HepG2 (cell line): ENCODE data around the gene ABCG1. TPM values are rescaled to one million over a fixed set of nuclear protein-coding genes. Genes with fewer than 3 reads are reported as not detected.
"Not testable (repeated sequence)": the region's sequence is repeated elsewhere in the genome, so short reads cannot be mapped to it uniquely, and the experiment has no call there.

Source experiments
- ATAC-seq: fragments of 200-7000 bp; cut with Tn5 transposase; 3 replicates; pipeline ENCODE4 v1.9.1; 2020; ENCODE audit warnings: mild to moderate bottlenecking, moderate library complexity
- BruUV-seq: library from RNA; stranded (reverse); fragments of 400-500 nt; replicated peaks from 2 replicates; lab custom pipeline; 2021; lab: Mats Ljungman, UMichigan
- CTCF ChIA-PET: fragments of 300-600 bp; formaldehyde crosslinking; extraction: SDS; loops from one replicate; lab custom pipeline; 2021; ENCODE audit warnings: low total read pairs, inconsistent platforms, low intra/inter-chr PET ratio; lab: Yijun Ruan, JAX
- POLR2A ChIA-PET: fragments of 350-600 bp; sonication (Branson Sonifier 250); formaldehyde crosslinking; loops from one replicate; lab custom pipeline; 2020; ENCODE audit warnings: antibody characterized with exemption, inconsistent platforms; lab: Yijun Ruan, JAX
- DNase-seq: peaks from one replicate; pipeline ENCODE4 v3.0.0-alpha.2; 2015; ENCODE audit warnings: low spot score
- FAIRE-seq: peaks from 3 replicates; lab custom pipeline; 2011; peaks lifted over from hg19 to GRCh38; lab: Jason Lieb, UNC
- H2AFZ ChIP-seq: one replicate; pipeline ENCODE4 v1.6.1; 2011; ENCODE audit warnings: low read length, inconsistent platforms
- H3K27ac ChIP-seq: fragments of 300-600 bp; 3 replicates; pipeline ENCODE4 v1.8.0; 2011; ENCODE audit warnings: mixed run types, mild to moderate bottlenecking, mixed read lengths, low read length, inconsistent platforms; ENCODE audit not compliant: insufficient read depth; ENCODE audit errors: extremely low read length
- H3K27me3 ChIP-seq, 2 experiments: fragments of 200-600 bp in 1 of 2; 2 replicates in 1 of 2; 3 replicates in 1 of 2; pipeline versions ENCODE4 v1.6.0 to v1.8.0; 2011; ENCODE audit warnings: low read length in 2 of 2, mild to moderate bottlenecking in 2 of 2, moderate library complexity in 2 of 2, inconsistent platforms in 1 of 2; ENCODE audit not compliant: insufficient read depth in 2 of 2, control insufficient read depth in 1 of 2
- H3K36me3 ChIP-seq, 2 experiments: fragments of 200-600 bp in 1 of 2; replicated peaks in 1 of 2; 2 replicates in 1 of 2; 3 replicates in 1 of 2; pipeline versions ENCODE4 v1.5.1 to v1.8.0; 2011; ENCODE audit warnings: low read length in 2 of 2, inconsistent platforms in 1 of 2; ENCODE audit not compliant: insufficient read depth in 2 of 2, control insufficient read depth in 1 of 2
- H3K4me1 ChIP-seq: 2 replicates; pipeline ENCODE4 v1.5.1; 2012; ENCODE audit warnings: low read length, inconsistent platforms; ENCODE audit not compliant: insufficient read depth
- H3K4me2 ChIP-seq: 2 replicates; pipeline ENCODE4 v1.6.0; 2011; ENCODE audit warnings: low read depth, low read length, inconsistent platforms
- H3K4me3 ChIP-seq, 3 experiments: fragments of 200-600 bp in 1 of 3; sonication (generic), shearing (Covaris generic) in 1 of 3; replicated peaks in 1 of 3; 2 replicates each; pipeline ENCODE4 v1.5.1; 2011 to 2016; ENCODE audit warnings: low read length in 3 of 3, inconsistent platforms in 2 of 3, low read depth in 2 of 3, mild to moderate bottlenecking in 2 of 3, control low read depth in 1 of 3, mixed read lengths in 1 of 3; ENCODE audit not compliant: insufficient read depth in 1 of 3
- H3K79me2 ChIP-seq: one replicate; pipeline ENCODE4 v1.6.1; 2011; ENCODE audit warnings: low read length, inconsistent platforms; ENCODE audit not compliant: insufficient read depth
- H3K9ac ChIP-seq: 2 replicates; pipeline ENCODE4 v1.6.0; 2011; ENCODE audit warnings: mild to moderate bottlenecking, low read depth, low read length, inconsistent platforms; ENCODE audit not compliant: insufficient read depth
- H3K9me3 ChIP-seq: 2 replicates; pipeline ENCODE4 v1.5.1; 2012; ENCODE audit warnings: mild to moderate bottlenecking, low read length
- H4K20me1 ChIP-seq: 2 replicates; pipeline ENCODE4 v1.6.0; 2011; ENCODE audit warnings: inconsistent platforms, mild to moderate bottlenecking, low read length, moderate library complexity; ENCODE audit not compliant: insufficient read depth
- ATF3 ChIP-seq: sonication (generic); formaldehyde crosslinking; IDR thresholded peaks from 2 replicates; pipeline ENCODE4 v1.4.0; 2020; ENCODE audit warnings: missing genetic modification reagents
- CHCHD3 ChIP-seq: sonication (generic); formaldehyde crosslinking; IDR thresholded peaks from 2 replicates; pipeline ENCODE4 v1.8.0; 2022; ENCODE audit warnings: mild to moderate bottlenecking, missing genetic modification reagents, moderate library complexity
- HNRNPL ChIP-seq: fragments of 200-400 bp; formaldehyde crosslinking; IDR thresholded peaks from 2 replicates; pipeline ENCODE4 v1.6.1; 2017; ENCODE audit warnings: mild to moderate bottlenecking, low read depth, low read length
- NFIC ChIP-seq: IDR thresholded peaks from 2 replicates; pipeline ENCODE4 v1.6.1; 2012; ENCODE audit warnings: mild to moderate bottlenecking, low read length, inconsistent platforms
- TCF12 ChIP-seq, 2 experiments: fragments of 450-650 bp in 1 of 2; sonication (generic) in 1 of 2; formaldehyde crosslinking in 1 of 2; IDR thresholded peaks; 2 replicates each; pipeline versions ENCODE4 v1.6.1 to v1.8.0; 2017 to 2022; ENCODE audit warnings: antibody characterized with exemption in 1 of 2, mild to moderate bottlenecking in 1 of 2, missing genetic modification reagents in 1 of 2, moderate library complexity in 1 of 2
- WGBS: methylation state at CpG from one replicate; pipeline ENCODE4 v1.1.6; 2017; ENCODE audit warnings: low lambda C conversion rate; 5-methylcytosine and 5-hydroxymethylcytosine counted together
- in situ Hi-C: cut with HindIII; loops from 2 replicates; pipeline ENCODE4 v1.10.0; 2017; ENCODE audit warnings: low pct_unique_long_range_greater_than_20kb; ENCODE audit not compliant: extremely low pct_ligation_motif_present
- intact Hi-C: fragments of 100-400 bp; cut with micrococcal nuclease; formaldehyde crosslinking; loops from one replicate; pipeline ENCODE4 v1.10.0; 2022; ENCODE audit not compliant: unreplicated experiment
- polyA plus RNA-seq, 8 experiments: library from polyadenylated mRNA; depleted of rRNA in 3 of 8; stranded (reverse) in 7 of 8; unstranded in 1 of 8; fragments of >200 nt; fragmentation: Illumina TruSeq in 4 of 8; extraction: Trizol in 4 of 8; gene quantifications; 2 replicates each; pipeline versions ENCODE4 v1.2.1 to v1.2.3, GENCODE V29; 2011 to 2016; ENCODE audit warnings: low read depth in 4 of 8, missing spikeins in 1 of 8, mixed read lengths in 1 of 8; ENCODE audit not compliant: insufficient read depth in 1 of 8
- total RNA-seq, 5 experiments: library from RNA; depleted of rRNA; stranded (reverse); fragments of >200 nt; fragmentation: Illumina TruSeq; extraction: Trizol; gene quantifications; 2 replicates each; pipeline ENCODE4 v1.2.3, GENCODE V29; 2016; ENCODE audit warnings: low read depth in 1 of 5
- TF ChIP-seq, protein P1 (sequence below): sonication (generic); formaldehyde crosslinking; IDR thresholded peaks from 2 replicates; pipeline ENCODE4 v1.5.0; 2020; ENCODE audit warnings: missing genetic modification reagents
- TF ChIP-seq, protein P2 (sequence below): sonication (generic); formaldehyde crosslinking; IDR thresholded peaks from 2 replicates; pipeline ENCODE4 v1.9.0; 2021; ENCODE audit warnings: mild to moderate bottlenecking, missing genetic modification reagents

Gene ABCG1
- total and polyA plus RNA-seq, 2 of the 13 experiments (the other 11 are each of a cell fraction or from before 2014, with no cell fraction given), result 0.04 TPM; not detected in 1

DNA sequence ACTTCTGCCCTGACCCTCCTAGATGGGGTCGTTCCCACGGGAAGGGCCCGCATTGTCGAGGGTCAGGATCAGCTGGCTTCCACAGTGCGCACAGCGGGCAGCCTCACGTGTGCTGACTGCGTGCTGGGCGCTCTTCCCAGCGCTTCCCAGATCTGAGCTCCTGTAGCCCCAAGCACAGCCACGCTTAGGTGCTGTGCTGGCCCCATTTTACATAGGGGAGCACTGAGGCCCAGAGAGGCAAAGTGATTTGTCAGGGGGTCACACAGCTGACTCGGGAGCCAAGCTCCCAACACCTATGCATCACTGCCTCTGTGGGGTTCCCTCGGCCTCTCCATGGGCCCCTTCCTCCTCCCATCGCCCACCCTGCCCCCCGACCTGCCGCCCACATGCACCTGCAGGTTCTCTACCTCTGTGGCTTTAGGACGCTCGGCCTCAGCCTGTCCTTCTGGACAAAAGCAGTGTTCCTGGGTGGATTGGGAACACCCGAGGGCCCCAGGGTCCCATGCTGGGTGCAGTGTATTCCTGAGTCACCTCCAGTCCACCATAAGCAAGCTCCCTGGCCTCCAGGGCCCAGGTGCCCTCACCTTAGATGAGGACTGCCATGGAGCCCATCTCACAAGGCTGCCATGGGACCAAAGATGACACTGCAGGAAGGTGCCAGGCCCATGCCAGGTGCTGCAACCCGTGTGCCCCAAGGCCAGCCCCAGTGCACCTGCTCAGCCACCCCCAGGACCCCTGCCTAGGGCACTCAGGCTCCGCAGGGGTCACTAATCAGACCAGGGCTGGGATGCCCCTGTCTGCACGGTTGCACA is 73.0 kb downstream of the ABCG1 start (continued):
- TF ChIP-seq TCF12 (IDR thresholded peaks at IDR 0.05), result no peak
- TF ChIP-seq TCF12 (CRISPR knock-in tag; IDR thresholded peaks at IDR 0.05), result no peak
- TF ChIP-seq ATF3 (CRISPR knock-in tag), result no peak
- TF ChIP-seq HNRNPL, result 0 out of 2 replicates have a peak, but pooled peaks have one; percentile 60
- TF ChIP-seq CHCHD3, result no peak
- TF ChIP-seq, protein P1, sequence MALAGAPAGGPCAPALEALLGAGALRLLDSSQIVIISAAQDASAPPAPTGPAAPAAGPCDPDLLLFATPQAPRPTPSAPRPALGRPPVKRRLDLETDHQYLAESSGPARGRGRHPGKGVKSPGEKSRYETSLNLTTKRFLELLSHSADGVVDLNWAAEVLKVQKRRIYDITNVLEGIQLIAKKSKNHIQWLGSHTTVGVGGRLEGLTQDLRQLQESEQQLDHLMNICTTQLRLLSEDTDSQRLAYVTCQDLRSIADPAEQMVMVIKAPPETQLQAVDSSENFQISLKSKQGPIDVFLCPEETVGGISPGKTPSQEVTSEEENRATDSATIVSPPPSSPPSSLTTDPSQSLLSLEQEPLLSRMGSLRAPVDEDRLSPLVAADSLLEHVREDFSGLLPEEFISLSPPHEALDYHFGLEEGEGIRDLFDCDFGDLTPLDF (CRISPR knock-in tag), result no peak
- no peak for TF ChIP-seq NFIC

DNA sequence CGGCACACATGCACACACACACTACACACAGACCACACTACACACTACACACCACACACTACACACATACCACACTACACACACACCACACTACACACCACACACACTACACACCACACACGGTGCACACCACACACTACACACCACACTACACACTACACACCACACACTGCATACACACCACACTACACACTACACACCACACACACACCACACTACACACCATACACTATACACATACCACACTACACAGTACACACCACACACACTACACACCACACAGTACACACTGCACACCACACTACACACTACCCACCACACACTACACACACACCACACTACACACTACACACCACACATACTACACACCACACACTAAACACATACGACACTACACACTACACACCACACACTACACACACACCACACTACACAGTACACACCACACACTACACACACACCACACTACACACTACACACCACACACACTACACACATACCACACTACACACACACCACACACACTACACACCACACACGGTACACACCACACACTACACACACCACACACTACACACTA is 73.7 kb downstream of the ABCG1 start:
- FAIRE-seq, result peak; percentile 96
- H3K9me3 ChIP-seq, CTCF ChIA-PET, H3K4me2 ChIP-seq, H3K4me3 ChIP-seq, in situ Hi-C loops, H3K4me1 ChIP-seq, H3K27ac ChIP-seq, DNase-seq, H3K79me2 ChIP-seq, H3K36me3 ChIP-seq, BruUV-seq, POLR2A ChIA-PET, intact Hi-C loops, H4K20me1 ChIP-seq, ATAC-seq, H3K9ac ChIP-seq, H2AFZ ChIP-seq: not testable (repeated sequence)
- peaks cover 3 to 35% of the 10 kb centered on the region in 2 experiments; a peak in 3 of 5 replicates for H3K27me3 ChIP-seq
- TF ChIP-seq, protein P2, sequence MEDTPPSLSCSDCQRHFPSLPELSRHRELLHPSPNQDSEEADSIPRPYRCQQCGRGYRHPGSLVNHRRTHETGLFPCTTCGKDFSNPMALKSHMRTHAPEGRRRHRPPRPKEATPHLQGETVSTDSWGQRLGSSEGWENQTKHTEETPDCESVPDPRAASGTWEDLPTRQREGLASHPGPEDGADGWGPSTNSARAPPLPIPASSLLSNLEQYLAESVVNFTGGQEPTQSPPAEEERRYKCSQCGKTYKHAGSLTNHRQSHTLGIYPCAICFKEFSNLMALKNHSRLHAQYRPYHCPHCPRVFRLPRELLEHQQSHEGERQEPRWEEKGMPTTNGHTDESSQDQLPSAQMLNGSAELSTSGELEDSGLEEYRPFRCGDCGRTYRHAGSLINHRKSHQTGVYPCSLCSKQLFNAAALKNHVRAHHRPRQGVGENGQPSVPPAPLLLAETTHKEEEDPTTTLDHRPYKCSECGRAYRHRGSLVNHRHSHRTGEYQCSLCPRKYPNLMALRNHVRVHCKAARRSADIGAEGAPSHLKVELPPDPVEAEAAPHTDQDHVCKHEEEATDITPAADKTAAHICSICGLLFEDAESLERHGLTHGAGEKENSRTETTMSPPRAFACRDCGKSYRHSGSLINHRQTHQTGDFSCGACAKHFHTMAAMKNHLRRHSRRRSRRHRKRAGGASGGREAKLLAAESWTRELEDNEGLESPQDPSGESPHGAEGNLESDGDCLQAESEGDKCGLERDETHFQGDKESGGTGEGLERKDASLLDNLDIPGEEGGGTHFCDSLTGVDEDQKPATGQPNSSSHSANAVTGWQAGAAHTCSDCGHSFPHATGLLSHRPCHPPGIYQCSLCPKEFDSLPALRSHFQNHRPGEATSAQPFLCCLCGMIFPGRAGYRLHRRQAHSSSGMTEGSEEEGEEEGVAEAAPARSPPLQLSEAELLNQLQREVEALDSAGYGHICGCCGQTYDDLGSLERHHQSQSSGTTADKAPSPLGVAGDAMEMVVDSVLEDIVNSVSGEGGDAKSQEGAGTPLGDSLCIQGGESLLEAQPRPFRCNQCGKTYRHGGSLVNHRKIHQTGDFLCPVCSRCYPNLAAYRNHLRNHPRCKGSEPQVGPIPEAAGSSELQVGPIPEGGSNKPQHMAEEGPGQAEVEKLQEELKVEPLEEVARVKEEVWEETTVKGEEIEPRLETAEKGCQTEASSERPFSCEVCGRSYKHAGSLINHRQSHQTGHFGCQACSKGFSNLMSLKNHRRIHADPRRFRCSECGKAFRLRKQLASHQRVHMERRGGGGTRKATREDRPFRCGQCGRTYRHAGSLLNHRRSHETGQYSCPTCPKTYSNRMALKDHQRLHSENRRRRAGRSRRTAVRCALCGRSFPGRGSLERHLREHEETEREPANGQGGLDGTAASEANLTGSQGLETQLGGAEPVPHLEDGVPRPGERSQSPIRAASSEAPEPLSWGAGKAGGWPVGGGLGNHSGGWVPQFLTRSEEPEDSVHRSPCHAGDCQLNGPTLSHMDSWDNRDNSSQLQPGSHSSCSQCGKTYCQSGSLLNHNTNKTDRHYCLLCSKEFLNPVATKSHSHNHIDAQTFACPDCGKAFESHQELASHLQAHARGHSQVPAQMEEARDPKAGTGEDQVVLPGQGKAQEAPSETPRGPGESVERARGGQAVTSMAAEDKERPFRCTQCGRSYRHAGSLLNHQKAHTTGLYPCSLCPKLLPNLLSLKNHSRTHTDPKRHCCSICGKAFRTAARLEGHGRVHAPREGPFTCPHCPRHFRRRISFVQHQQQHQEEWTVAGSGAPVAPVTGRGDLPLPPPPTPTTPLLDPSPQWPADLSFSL (CRISPR knock-in tag), result peak; percentile 93
- WGBS, result 31% methylated on average over 4 of the region's 4 CpGs
